Activated CD4-positive, CD25-positive, alpha-beta regulatory T cell (primary cell): ENCODE results near the gene KCNK4.
A peak's percentile ranks its signal among the peaks of the same experiment; 100 is the strongest.

Experiments
- DNase-seq, 4 experiments: peaks; one replicate each; lab custom pipeline; 2025; lab: John Stamatoyannopoulos, UW

The KCNK4 gene

GRCh38 chr11:64324692-64325469, 33.8 kb downstream of the KCNK4 start:
- no peak for DNase-seq

GRCh38 chr11:64327375-64327774, 36.3 kb downstream of the KCNK4 start:
- DNase-seq, result no peak

GRCh38 chr11:64327993-64328392, 36.9 kb downstream of the KCNK4 start:
- DNase-seq, result no peak

GRCh38 chr11:64330888-64331287, 39.8 kb downstream of the KCNK4 start:
- DNase-seq, result no peak

- DNase-seq, result peak in 3 of 4 experiments; percentile 33 to 56 (median 47)
Observed at GRCh38 chr11:64331569-64332371, 40.7 kb downstream of the KCNK4 start.

GRCh38 chr11:64333556-64333955, 42.5 kb downstream of the KCNK4 start:
- DNase-seq, result no peak

- no peak for DNase-seq
Observed at GRCh38 chr11:64334764-64335735, 43.9 kb downstream of the KCNK4 start.

- no peak for DNase-seq
Observed at GRCh38 chr11:64337538-64338249, 46.6 kb downstream of the KCNK4 start.

GRCh38 chr11:64338716-64339115, 47.6 kb downstream of the KCNK4 start:
- no peak for DNase-seq

- DNase-seq, result no peak
Observed at GRCh38 chr11:64339286-64339685, 48.2 kb downstream of the KCNK4 start.

- peak; percentile 54 to 85 (median 73) for DNase-seq
Observed at GRCh38 chr11:64339754-64340408, 48.8 kb downstream of the KCNK4 start, which contains the start of gene CCDC88B. TSS of gene CCDC88B (plus strand) at chr11:64340204. CDS start at chr11:64340267, 63 bp downstream.

- peak; percentile 43 to 77 (median 54) for DNase-seq
Observed at GRCh38 chr11:64340671-64341335, 49.7 kb downstream of the KCNK4 start.

- DNase-seq, result no peak
Observed at GRCh38 chr11:64341429-64341828, 50.3 kb downstream of the KCNK4 start.

GRCh38 chr11:64341851-64342791, 51.0 kb downstream of the KCNK4 start:
- DNase-seq, result peak; percentile 64 to 80 (median 74)

GRCh38 chr11:64342869-64343745, 52.0 kb downstream of the KCNK4 start:
- DNase-seq, result no peak

- DNase-seq, result no peak
Observed at GRCh38 chr11:64343767-64344559, 52.9 kb downstream of the KCNK4 start.

GRCh38 chr11:64344787-64345186, 53.7 kb downstream of the KCNK4 start:
- no peak for DNase-seq
